NT2/D1 (cell line): ENCODE results near the gene IL16.

ENCODE experiments used
- YY1 ChIP-seq: IDR thresholded peaks from 2 replicates; pipeline ENCODE4 v1.6.1; 2011; ENCODE audit not compliant: insufficient read length, insufficient read depth
- ZNF274 ChIP-seq: IDR thresholded peaks from 2 replicates; pipeline ENCODE4 v1.6.1; 2011; ENCODE audit warnings: mild to moderate bottlenecking, low read depth, low read length

DNA sequence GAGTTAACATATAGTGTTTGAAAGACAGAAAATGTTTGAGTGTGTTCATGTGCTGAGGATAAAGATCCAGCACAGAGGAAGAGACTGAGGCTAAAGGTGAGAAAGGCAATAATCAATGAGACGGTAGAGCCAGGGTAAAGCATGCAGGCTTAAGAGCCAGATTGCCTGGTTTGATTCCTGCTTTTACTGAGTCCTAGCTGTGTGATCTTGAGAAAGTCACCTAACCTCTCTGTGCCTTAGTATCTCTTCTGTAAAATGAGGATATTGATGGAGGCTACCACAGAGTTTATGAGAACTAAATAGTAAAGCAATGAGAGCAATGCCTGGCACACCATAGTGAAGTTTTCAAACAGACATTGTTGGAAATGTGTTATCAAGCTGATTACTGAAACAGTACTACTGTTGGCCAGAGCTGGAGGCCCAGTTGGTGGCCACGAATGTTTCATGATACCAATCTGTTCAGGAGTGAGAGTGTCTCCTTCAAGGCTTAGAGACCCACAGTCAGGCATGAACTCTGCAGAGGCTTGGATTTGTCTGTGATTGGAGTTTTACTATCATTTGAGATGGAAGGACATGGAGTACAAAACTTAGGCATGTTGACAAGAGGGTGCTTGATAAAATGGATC, 26.8 kb downstream of the IL16 start:
- no peak for TF ChIP-seq YY1
- no peak for TF ChIP-seq ZNF274
